ENCODE data around the gene CYTH1. TPM values are rescaled to one million over a fixed set of nuclear protein-coding genes. Genes with fewer than 3 reads are reported as not detected.

Gene CYTH1
- total RNA-seq, 4 donors from 2014 or later, result 103 to 156 (median 142) TPM

DNA sequence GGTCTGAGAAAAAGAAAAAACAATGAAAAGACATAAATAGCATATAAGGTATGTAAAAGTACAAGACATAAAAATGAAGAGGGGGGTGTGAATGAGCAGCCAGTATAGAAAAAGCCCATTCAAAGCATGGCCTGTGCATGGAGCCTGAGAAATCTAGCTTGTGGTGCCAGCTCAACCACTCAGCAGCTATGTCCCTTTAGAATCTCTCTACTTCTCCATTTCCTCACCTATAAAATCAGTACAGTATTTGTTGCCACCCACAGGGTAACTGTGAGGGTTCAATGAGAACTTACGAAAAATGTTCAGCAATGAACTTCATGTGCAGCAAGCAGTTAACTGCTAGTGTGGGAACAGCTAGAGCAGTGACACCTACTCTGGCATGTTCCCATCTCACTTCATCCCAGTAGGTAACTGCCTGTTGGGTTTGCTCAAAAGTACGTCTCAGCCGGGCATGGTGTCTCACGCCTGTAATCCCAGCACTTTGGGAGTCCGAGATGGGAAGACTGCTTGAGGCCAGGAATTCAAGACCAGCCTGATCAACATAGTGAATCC, 15.3 kb downstream of the CYTH1 start:
- Histone ChIP-seq H3K4me1 (peaks cover 0 to 45% (median 5%) of the 10 kb centered on the region in 4 donors), H3K27me3 (no peaks in the 10 kb centered on the region), H3K4me3 (no peak overlapping the region), H3K36me3 (no peaks in the 10 kb centered on the region), H3K27ac (no peak overlapping the region), H3K9me3 (no peaks in the 10 kb centered on the region)
- TF ChIP-seq EP300 (IDR thresholded peaks at IDR 0.05; ENCODE audit: low read depth) (no peak), POLR2A (IDR thresholded peaks at IDR 0.05) (no peak)
- TF ChIP-seq, protein P1, sequence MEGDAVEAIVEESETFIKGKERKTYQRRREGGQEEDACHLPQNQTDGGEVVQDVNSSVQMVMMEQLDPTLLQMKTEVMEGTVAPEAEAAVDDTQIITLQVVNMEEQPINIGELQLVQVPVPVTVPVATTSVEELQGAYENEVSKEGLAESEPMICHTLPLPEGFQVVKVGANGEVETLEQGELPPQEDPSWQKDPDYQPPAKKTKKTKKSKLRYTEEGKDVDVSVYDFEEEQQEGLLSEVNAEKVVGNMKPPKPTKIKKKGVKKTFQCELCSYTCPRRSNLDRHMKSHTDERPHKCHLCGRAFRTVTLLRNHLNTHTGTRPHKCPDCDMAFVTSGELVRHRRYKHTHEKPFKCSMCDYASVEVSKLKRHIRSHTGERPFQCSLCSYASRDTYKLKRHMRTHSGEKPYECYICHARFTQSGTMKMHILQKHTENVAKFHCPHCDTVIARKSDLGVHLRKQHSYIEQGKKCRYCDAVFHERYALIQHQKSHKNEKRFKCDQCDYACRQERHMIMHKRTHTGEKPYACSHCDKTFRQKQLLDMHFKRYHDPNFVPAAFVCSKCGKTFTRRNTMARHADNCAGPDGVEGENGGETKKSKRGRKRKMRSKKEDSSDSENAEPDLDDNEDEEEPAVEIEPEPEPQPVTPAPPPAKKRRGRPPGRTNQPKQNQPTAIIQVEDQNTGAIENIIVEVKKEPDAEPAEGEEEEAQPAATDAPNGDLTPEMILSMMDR (IDR thresholded peaks at IDR 0.05), result no peak
- 95% methylated on average over 4 to 5 of the region's 5 CpGs for WGBS, 2 donors (ENCODE audit: low coverage in 1 of 2)
- no peak for DNase-seq
- intact Hi-C loops (cut with DNase I; ENCODE audit: low total_unique reads) (no loop called here), in situ Hi-C loops (cut with MboI; ENCODE audit: low pct_ligation_motif_present in 1 of 4, low pct_unique_long_range_greater_than_20kb in 1 of 4, low sequenced_read_pairs in 3 of 4) (no loop called here)

- Histone ChIP-seq H3K4me3 (no peak overlapping the region), H3K36me3 (no peaks in the 10 kb centered on the region), H3K4me1 (peaks cover 0 to 46% (median 5%) of the 10 kb centered on the region in 4 donors), H3K27ac (no peak overlapping the region), H3K27me3 (no peaks in the 10 kb centered on the region), H3K9me3 (no peaks in the 10 kb centered on the region)
- WGBS, 2 donors (ENCODE audit: low coverage in 1 of 2), result 66 to 100% methylated on average over 1 to 2 of the region's 2 CpGs
- no peak for DNase-seq
- in situ Hi-C loops (cut with MboI; ENCODE audit: low pct_ligation_motif_present in 1 of 4, low pct_unique_long_range_greater_than_20kb in 1 of 4, low sequenced_read_pairs in 3 of 4), result no loop called here
- TF ChIP-seq EP300 (IDR thresholded peaks at IDR 0.05; ENCODE audit: low read depth), result no peak
- TF ChIP-seq, protein P1 (IDR thresholded peaks at IDR 0.05), result no peak
- TF ChIP-seq POLR2A (IDR thresholded peaks at IDR 0.05), result no peak
- no peak for TF ChIP-seq POLR2AphosphoS5 (IDR thresholded peaks at IDR 0.05)
- intact Hi-C loops (cut with DNase I; ENCODE audit: low total_unique reads), result no loop called here
These were observed 15.8 kb downstream of the CYTH1 start for GRCh38 chr17:78766225-78766624.

GRCh38 chr17:78765821-78766220, 16.3 kb downstream of the CYTH1 start:
- H3K27ac ChIP-seq, result no peak overlapping the region
- TF ChIP-seq, protein P1 (IDR thresholded peaks at IDR 0.05), result no peak
- TF ChIP-seq EP300 (IDR thresholded peaks at IDR 0.05; ENCODE audit: low read depth), result no peak
- TF ChIP-seq POLR2A (IDR thresholded peaks at IDR 0.05), result no peak
- no peak for TF ChIP-seq POLR2AphosphoS5 (IDR thresholded peaks at IDR 0.05)
- no peaks in the 10 kb centered on the region for H3K27me3 ChIP-seq
- no peak overlapping the region for H3K4me3 ChIP-seq
- DNase-seq, result no peak
- intact Hi-C loops (cut with DNase I; ENCODE audit: low total_unique reads) (no loop called here), in situ Hi-C loops (cut with MboI; ENCODE audit: low pct_ligation_motif_present in 1 of 4, low pct_unique_long_range_greater_than_20kb in 1 of 4, low sequenced_read_pairs in 3 of 4) (no loop called here)
- H3K36me3 ChIP-seq, result no peaks in the 10 kb centered on the region
- peaks cover 0 to 46% (median 5%) of the 10 kb centered on the region in 4 donors for H3K4me1 ChIP-seq
- WGBS, 2 donors (ENCODE audit: low coverage in 1 of 2), result 84 to 86% methylated on average over 1 to 3 of the region's 3 CpGs
- no peaks in the 10 kb centered on the region for H3K9me3 ChIP-seq

GRCh38 chr17:78764871-78765270, 17.2 kb downstream of the CYTH1 start:
- Histone ChIP-seq H3K4me1 (peaks cover 0 to 50% (median 7%) of the 10 kb centered on the region in 4 donors), H3K36me3 (no peaks in the 10 kb centered on the region), H3K4me3 (no peak overlapping the region), H3K9me3 (no peaks in the 10 kb centered on the region), H3K27me3 (no peaks in the 10 kb centered on the region), H3K27ac (no peak overlapping the region)
- no peak for TF ChIP-seq EP300 (IDR thresholded peaks at IDR 0.05; ENCODE audit: low read depth)
- TF ChIP-seq, protein P1 (IDR thresholded peaks at IDR 0.05), result no peak
- no peak for TF ChIP-seq POLR2AphosphoS5 (IDR thresholded peaks at IDR 0.05)
- no peak for TF ChIP-seq POLR2A (IDR thresholded peaks at IDR 0.05)
- in situ Hi-C loops (cut with MboI; ENCODE audit: low pct_ligation_motif_present in 1 of 4, low pct_unique_long_range_greater_than_20kb in 1 of 4, low sequenced_read_pairs in 3 of 4) (no loop called here), intact Hi-C loops (cut with DNase I; ENCODE audit: low total_unique reads) (no loop called here)
- DNase-seq, result no peak
- 90 to 95% methylated on average over 7 to 8 of the region's 8 CpGs for WGBS, 2 donors (ENCODE audit: low coverage in 1 of 2)
